Activated naive CD8-positive, alpha-beta T cell treated with anti-CD3 and anti-CD28 coated beads, Interleukin-2, amount 50 U/mL, for 16 hours (primary cell): ENCODE data around the gene EPB41L5.

Source experiments
- DNase-seq: peaks from one replicate; pipeline ENCODE4 v3.0.0-alpha.2; 2020; ENCODE audit warnings: low read depth, low spot score

EPB41L5 gene

GRCh38 chr2:120224735-120225548 lies 212.1 kb downstream of the EPB41L5 start:
- DNase-seq = no peak

- DNase-seq = no peak
Observed at GRCh38 chr2:120225549-120226065, 212.7 kb downstream of the EPB41L5 start.

GRCh38 chr2:120226316-120226715 lies 213.4 kb downstream of the EPB41L5 start:
- no peak for DNase-seq

- peak; percentile 11 for DNase-seq
Observed at GRCh38 chr2:120227111-120227991, 214.5 kb downstream of the EPB41L5 start.

GRCh38 chr2:120228503-120228902 lies 215.6 kb downstream of the EPB41L5 start:
- no peak for DNase-seq
